GM12878 (cell line): ENCODE measurements around the gene B4GALNT4. TPM values are rescaled to one million over a fixed set of nuclear protein-coding genes. Genes with fewer than 3 reads are reported as not detected.

Experiments
- DPF2 ChIP-seq: fragments of 450-650 bp; IDR thresholded peaks from 2 replicates; pipeline ENCODE4 v1.6.1; 2017; ENCODE audit warnings: mild to moderate bottlenecking
- ELK1 ChIP-seq: IDR thresholded peaks from 2 replicates; pipeline ENCODE4 v1.6.1; 2012; ENCODE audit warnings: low read depth, low read length, improper control_type of control experiment
- ESRRA ChIP-seq: IDR thresholded peaks from 2 replicates; pipeline ENCODE4 v1.6.1; 2012; ENCODE audit warnings: mild to moderate bottlenecking, low read length, improper control_type of control experiment
- FOXM1 ChIP-seq: IDR thresholded peaks from 2 replicates; pipeline ENCODE4 v1.6.1; 2012; ENCODE audit warnings: low read depth, mild to moderate bottlenecking, inconsistent platforms, low read length, moderate library complexity
- HDGF ChIP-seq: fragments of 450-650 bp; IDR thresholded peaks from 2 replicates; pipeline ENCODE4 v1.6.1; 2016; ENCODE audit warnings: antibody characterized with exemption
- IKZF2 ChIP-seq, 2 experiments: fragments of 450-650 bp; IDR thresholded peaks; 2 replicates each; pipeline ENCODE4 v1.6.1; 2017; ENCODE audit warnings: mild to moderate bottlenecking in 2 of 2, moderate library complexity in 2 of 2
- KLF5 ChIP-seq: fragments of 450-650 bp; IDR thresholded peaks from 2 replicates; pipeline ENCODE4 v1.6.1; 2014; ENCODE audit warnings: mild to moderate bottlenecking; ENCODE audit not compliant: partially characterized antibody
- MTA2 ChIP-seq: fragments of 450-650 bp; IDR thresholded peaks from 2 replicates; pipeline ENCODE4 v1.6.1; 2016; ENCODE audit warnings: low read depth, mild to moderate bottlenecking, moderate library complexity
- MYB ChIP-seq: fragments of 150-350 bp; IDR thresholded peaks from 2 replicates; pipeline ENCODE4 v1.6.1; 2014; ENCODE audit warnings: mild to moderate bottlenecking, low read depth, low read length, borderline replicate concordance
- PAX5 ChIP-seq: IDR thresholded peaks from 2 replicates; pipeline ENCODE4 v1.6.1; 2011; ENCODE audit warnings: low read depth, low read length, borderline replicate concordance
- PBX3 ChIP-seq: IDR thresholded peaks from 2 replicates; pipeline ENCODE4 v1.6.1; 2011; ENCODE audit warnings: mild to moderate bottlenecking, low read depth, low read length, moderate library complexity; ENCODE audit not compliant: insufficient replicate concordance
- POU2F2 ChIP-seq: IDR thresholded peaks from 3 replicates; pipeline ENCODE4 v1.6.1; 2011; ENCODE audit warnings: low read depth, mild to moderate bottlenecking, low read length, borderline replicate concordance
- RB1 ChIP-seq: fragments of 450-650 bp; formaldehyde crosslinking; IDR thresholded peaks from 2 replicates; pipeline ENCODE4 v1.6.1; 2017; ENCODE audit warnings: mild to moderate bottlenecking, borderline replicate concordance
- RBBP5 ChIP-seq: fragments of 200-600 bp; sonication (generic); conservative IDR thresholded peaks from 2 replicates; pipeline ENCODE4 v1.6.1; 2016
- SP1 ChIP-seq: IDR thresholded peaks from one replicate; pipeline ENCODE4 v1.6.1; 2011; ENCODE audit warnings: low read depth, low read length
- SUPT20H ChIP-seq: IDR thresholded peaks from 2 replicates; pipeline ENCODE4 v1.6.1; 2011; ENCODE audit warnings: low read depth, mild to moderate bottlenecking, low read length, moderate library complexity, borderline replicate concordance; ENCODE audit not compliant: control insufficient read depth
- TAF1 ChIP-seq: IDR thresholded peaks from 2 replicates; pipeline ENCODE4 v1.6.1; 2011; ENCODE audit warnings: mild to moderate bottlenecking, low read depth, low read length, borderline replicate concordance
- TCF12 ChIP-seq: IDR thresholded peaks from 2 replicates; pipeline ENCODE4 v1.6.1; 2011; ENCODE audit warnings: low read depth, mild to moderate bottlenecking, low read length
- TCF3 ChIP-seq: IDR thresholded peaks from 2 replicates; pipeline ENCODE4 v1.6.1; 2012; ENCODE audit warnings: low read depth, mild to moderate bottlenecking, low read length, borderline replicate concordance; ENCODE audit not compliant: insufficient read depth
- TCF7 ChIP-seq: IDR thresholded peaks from 2 replicates; pipeline ENCODE4 v1.6.1; 2014; ENCODE audit warnings: antibody characterized with exemption, borderline replicate concordance
- ZBTB33 ChIP-seq: fragments of 450-650 bp; IDR thresholded peaks from 2 replicates; pipeline ENCODE4 v1.6.1; 2017; ENCODE audit warnings: mild to moderate bottlenecking
- ZBTB4 ChIP-seq: fragments of 450-650 bp; formaldehyde crosslinking; IDR thresholded peaks from 2 replicates; pipeline ENCODE4 v1.4.0; 2022; ENCODE audit warnings: mild to moderate bottlenecking, moderate library complexity
- ZNF384 ChIP-seq: IDR thresholded peaks from 2 replicates; pipeline ENCODE4 v1.6.1; 2012; ENCODE audit warnings: low read depth, mild to moderate bottlenecking, low read length, improper control_type of control experiment, borderline replicate concordance
- polyA plus RNA-seq, 11 experiments: library from polyadenylated mRNA; depleted of rRNA in 4 of 11; unstranded in 6 of 11; stranded (reverse) in 5 of 11; fragments of >200 nt; fragmentation: Nextera tagmentation in 4 of 11; fragmentation: Illumina TruSeq in 1 of 11; extraction: Ambion mirVana in 4 of 11; extraction: Trizol in 1 of 11; gene quantifications; 1 replicate in 1 of 11; 2 replicates in 10 of 11; pipeline versions ENCODE4 v1.2.1 to v1.2.3, GENCODE V29; 2011 to 2016; ENCODE audit warnings: inconsistent platforms in 2 of 11, missing spikeins in 2 of 11, low read depth in 1 of 11
- total RNA-seq, 4 experiments: library from RNA; depleted of rRNA in 3 of 4; stranded (reverse); fragments of >200 nt in 3 of 4; fragmentation: Illumina TruSeq in 1 of 4; extraction: Trizol in 1 of 4; gene quantifications; 2 replicates each; pipeline versions ENCODE4 v1.2.1 to v1.2.3, GENCODE V29; 2013 to 2021

The B4GALNT4 gene
- total and polyA plus RNA-seq, 10 of the 15 experiments (the other 5 are each of a cell fraction or from before 2014, with no cell fraction given), result 0.04 to 0.82 (median 0.40) TPM; not detected in 6

- no peak for TF ChIP-seq PBX3
- peak; percentile 16; the same call in 1 of the 2 replicates for TF ChIP-seq MYB
- no peak for TF ChIP-seq SUPT20H
- TF ChIP-seq MTA2, result 0 out of 2 replicates have a peak, but pooled peaks have one; percentile 4
- TF ChIP-seq TCF3, result 0 out of 2 replicates have a peak, but pooled peaks have one; percentile 26
- peak; percentile 79 to 80 for TF ChIP-seq IKZF2 (IDR thresholded peaks at IDR 0.05)
- peak; percentile 10 for TF ChIP-seq SP1
- TF ChIP-seq ZBTB33, result no peak
- TF ChIP-seq TCF12, result 0 out of 2 replicates have a peak, but pooled peaks have one; percentile 20
- peak; percentile 62; the same call in 1 of the 2 replicates for TF ChIP-seq ELK1
- TF ChIP-seq ZNF384, result no peak
- TF ChIP-seq FOXM1, result no peak
- no peak for TF ChIP-seq TCF7
- 0 out of 3 replicates have a peak, but pooled peaks have one; percentile 37 for TF ChIP-seq POU2F2
- TF ChIP-seq TAF1, result peak; percentile 88
- peak; percentile 75; the same call in 1 of the 2 replicates for TF ChIP-seq DPF2
- no peak for TF ChIP-seq ESRRA
- TF ChIP-seq ZBTB4 (CRISPR knock-in tag), result 0 out of 2 replicates have a peak, but pooled peaks have one; percentile 64
- no peak for TF ChIP-seq RBBP5
- TF ChIP-seq KLF5, result peak; percentile 71
- TF ChIP-seq RB1, result no peak
- peak; percentile 37 for TF ChIP-seq HDGF
- 0 out of 2 replicates have a peak, but pooled peaks have one; percentile 50 for TF ChIP-seq PAX5
These were observed 13.5 kb upstream of the B4GALNT4 start (continued) for GRCh38 chr11:355581-356458.
